H1 (cell line): ENCODE data around the gene CFD. TPM values are rescaled to one million over a fixed set of nuclear protein-coding genes. Genes with fewer than 3 reads are reported as not detected.

Experiments used
- CTCF ChIA-PET: fragments of 300-600 bp; sonication (Branson Sonifier 250); formaldehyde crosslinking; loops from one replicate; lab custom pipeline; 2021; ENCODE audit not compliant: partially characterized antibody; lab: Charles Lee
- POLR2A ChIA-PET: fragments of 300-600 bp; sonication (Branson Sonifier 250); formaldehyde crosslinking; loops from one replicate; lab custom pipeline; 2021; ENCODE audit warnings: inconsistent platforms; ENCODE audit not compliant: partially characterized antibody; lab: Charles Lee
- DNase-seq, 2 experiments: peaks; one replicate each; pipeline versions ENCODE4 v3.0.0 to v3.0.0-alpha.2; 2010 to 2022; ENCODE audit warnings: low spot score in 2 of 2, low read depth in 1 of 2, mixed read lengths in 1 of 2
- FAIRE-seq: peaks from 2 replicates; lab custom pipeline; 2011; peaks lifted over from hg19 to GRCh38; lab: Jason Lieb, UNC
- H2AFZ ChIP-seq: 2 replicates; pipeline ENCODE4 v1.8.1; 2012; ENCODE audit warnings: low read length, inconsistent platforms
- H2AK5ac ChIP-seq: 2 replicates; pipeline ENCODE4 v1.6.1; 2013; ENCODE audit warnings: low read depth, low read length
- H2BK120ac ChIP-seq: replicated peaks from 2 replicates; pipeline ENCODE3; 2013; ENCODE audit warnings: low read depth, low read length, inconsistent platforms
- H2BK12ac ChIP-seq: 2 replicates; pipeline ENCODE4 v1.6.1; 2013; ENCODE audit warnings: low read depth, low read length
- H2BK15ac ChIP-seq: 2 replicates; pipeline ENCODE4 v1.6.1; 2013; ENCODE audit warnings: low read length
- H2BK20ac ChIP-seq: 2 replicates; pipeline ENCODE4 v1.6.1; 2013; ENCODE audit warnings: low read length
- H2BK5ac ChIP-seq: 2 replicates; pipeline ENCODE4 v1.6.1; 2013; ENCODE audit warnings: low read depth, low read length
- H3K14ac ChIP-seq: 2 replicates; pipeline ENCODE4 v1.6.1; 2013; ENCODE audit warnings: inconsistent platforms; ENCODE audit not compliant: insufficient read length
- H3K18ac ChIP-seq: 2 replicates; pipeline ENCODE4 v1.6.1; 2013; ENCODE audit warnings: low read length; ENCODE audit errors: extremely low read depth
- H3K23ac ChIP-seq: 2 replicates; pipeline ENCODE4 v1.6.1; 2013; ENCODE audit warnings: inconsistent platforms; ENCODE audit not compliant: insufficient read length
- H3K23me2 ChIP-seq: 2 replicates; pipeline ENCODE4 v1.6.1; 2013; ENCODE audit warnings: low read depth, low read length
- H3K27ac ChIP-seq: 2 replicates; pipeline ENCODE4 v1.6.1; 2011; ENCODE audit warnings: low read depth, low read length, inconsistent platforms
- H3K27me3 ChIP-seq, 4 experiments: replicated peaks in 1 of 4; 1 replicate in 1 of 4; 2 replicates in 3 of 4; pipeline versions ENCODE4 v1.6.1 to v1.8.1; 2011 to 2013; ENCODE audit warnings: low read length in 3 of 4, mild to moderate bottlenecking in 3 of 4, inconsistent platforms in 2 of 4, mixed read lengths in 2 of 4, moderate library complexity in 1 of 4; ENCODE audit not compliant: control insufficient read depth in 3 of 4, insufficient read depth in 3 of 4; ENCODE audit errors: extremely low read depth in 1 of 4
- H3K36me3 ChIP-seq, 4 experiments: 2 replicates each; pipeline versions ENCODE4 v1.6.1 to v1.8.1; 2011 to 2013; ENCODE audit warnings: mild to moderate bottlenecking in 4 of 4, low read length in 3 of 4, moderate library complexity in 2 of 4, control low read depth in 1 of 4, inconsistent platforms in 1 of 4; ENCODE audit not compliant: insufficient read depth in 4 of 4, control insufficient read depth in 2 of 4
- H3K4ac ChIP-seq: replicated peaks from 2 replicates; pipeline ENCODE3; 2013; ENCODE audit warnings: low read length, low read depth, mixed read lengths, inconsistent platforms; ENCODE audit not compliant: insufficient read length
- H3K4me1 ChIP-seq, 4 experiments: replicated peaks in 1 of 4; 1 replicate in 1 of 4; 2 replicates in 3 of 4; pipeline versions ENCODE4 v1.6.1 to v1.8.1; 2011 to 2013; ENCODE audit warnings: low read length in 3 of 4, inconsistent platforms in 2 of 4, mixed read lengths in 1 of 4; ENCODE audit not compliant: insufficient read depth in 4 of 4, control insufficient read depth in 3 of 4
- H3K4me2 ChIP-seq, 2 experiments: 2 replicates each; pipeline versions ENCODE4 v1.6.1 to v1.8.1; 2011 to 2013; ENCODE audit warnings: low read depth in 2 of 2, low read length in 2 of 2, control low read depth in 1 of 2, inconsistent platforms in 1 of 2, mild to moderate bottlenecking in 1 of 2; ENCODE audit not compliant: insufficient read depth in 1 of 2
- H3K4me3 ChIP-seq, 4 experiments: fragments of 200-600, 300-600 bp in 1 of 4; sonication (generic), shearing (Covaris generic), sonication (Bioruptor Twin) in 1 of 4; 2 replicates each; pipeline versions ENCODE4 v1.5.1 to v1.8.1; 2011 to 2016; ENCODE audit warnings: low read length in 4 of 4, low read depth in 3 of 4, control low read depth in 2 of 4, inconsistent platforms in 2 of 4, mild to moderate bottlenecking in 2 of 4, mixed read lengths in 1 of 4, moderate library complexity in 1 of 4; ENCODE audit not compliant: insufficient read depth in 2 of 4; ENCODE audit errors: extremely low read depth in 1 of 4
- H3K56ac ChIP-seq: replicated peaks from 2 replicates; pipeline ENCODE3; 2013; ENCODE audit warnings: low read depth, mild to moderate bottlenecking, mixed read lengths, low read length, inconsistent platforms; ENCODE audit not compliant: insufficient read length
- H3K79me1 ChIP-seq: 2 replicates; pipeline ENCODE4 v1.6.1; 2013; ENCODE audit warnings: low read depth, low read length, control low read depth
- H3K79me2 ChIP-seq, 2 experiments: 2 replicates each; pipeline versions ENCODE4 v1.6.1 to v1.8.1; 2012 to 2013; ENCODE audit warnings: low read length in 2 of 2, mild to moderate bottlenecking in 2 of 2, inconsistent platforms in 1 of 2; ENCODE audit not compliant: insufficient read depth in 2 of 2, control insufficient read depth in 1 of 2
- H3K9ac ChIP-seq, 4 experiments: replicated peaks in 1 of 4; 1 replicate in 1 of 4; 2 replicates in 3 of 4; pipeline versions ENCODE4 v1.6.1 to v1.8.1; 2011 to 2013; ENCODE audit warnings: low read depth in 3 of 4, low read length in 3 of 4, control low read depth in 2 of 4, mild to moderate bottlenecking in 2 of 4, moderate library complexity in 2 of 4, inconsistent platforms in 1 of 4; ENCODE audit errors: extremely low read depth in 1 of 4
- H3K9me3 ChIP-seq, 2 experiments: 2 replicates each; pipeline versions ENCODE4 v1.6.1 to v1.8.1; 2012 to 2013; ENCODE audit warnings: mild to moderate bottlenecking in 2 of 2, moderate library complexity in 2 of 2, control low read depth in 1 of 2, inconsistent platforms in 1 of 2, low read depth in 1 of 2, low read length in 1 of 2, mixed read lengths in 1 of 2; ENCODE audit not compliant: insufficient read depth in 2 of 2
- H4K20me1 ChIP-seq, 2 experiments: replicated peaks in 1 of 2; 2 replicates each; pipeline versions ENCODE3 to v1.8.1; 2011 to 2013; ENCODE audit warnings: inconsistent platforms in 2 of 2, low read length in 2 of 2, mild to moderate bottlenecking in 1 of 2; ENCODE audit not compliant: insufficient read depth in 2 of 2, control insufficient read depth in 1 of 2
- H4K5ac ChIP-seq: 2 replicates; pipeline ENCODE4 v1.6.1; 2013; ENCODE audit warnings: low read length, low read depth, mixed read lengths, inconsistent platforms; ENCODE audit not compliant: insufficient read length
- H4K8ac ChIP-seq: 2 replicates; pipeline ENCODE4 v1.8.0; 2013; ENCODE audit warnings: mild to moderate bottlenecking, moderate library complexity, low read length, inconsistent platforms; ENCODE audit not compliant: insufficient read depth; ENCODE audit errors: extremely low read depth
- H4K91ac ChIP-seq: replicated peaks from 2 replicates; pipeline ENCODE3; 2013; ENCODE audit warnings: low read length, mixed read lengths, inconsistent platforms; ENCODE audit not compliant: insufficient read length
- BRCA1 ChIP-seq: IDR thresholded peaks from 2 replicates; pipeline ENCODE4 v1.6.1; 2012; ENCODE audit warnings: low read depth, low read length, improper control_type of control experiment
- CHD2 ChIP-seq: IDR thresholded peaks from 2 replicates; pipeline ENCODE4 v1.6.1; 2012; ENCODE audit warnings: low read length, improper control_type of control experiment
- EP300 ChIP-seq, 2 experiments: IDR thresholded peaks; 1 replicate in 1 of 2; 2 replicates in 1 of 2; pipeline ENCODE4 v1.6.1; 2011 to 2012; ENCODE audit warnings: low read depth in 2 of 2, low read length in 2 of 2, mild to moderate bottlenecking in 2 of 2, borderline replicate concordance in 1 of 2, inconsistent platforms in 1 of 2, moderate library complexity in 1 of 2
- POLR2AphosphoS5 ChIP-seq: IDR thresholded peaks from 2 replicates; pipeline ENCODE4 v1.6.1; 2011; ENCODE audit warnings: low read depth, low read length
- TBP ChIP-seq: IDR thresholded peaks from 2 replicates; pipeline ENCODE4 v1.6.1; 2011; ENCODE audit warnings: low read depth, low read length, improper control_type of control experiment
- WGBS, 2 experiments: shearing (Covaris generic) in 1 of 2; methylation state at CpG; one replicate each; pipeline versions ENCODE4 v1.1.6 to v1.1.7; 2013 to 2015; ENCODE audit warnings: low lambda C conversion rate in 2 of 2, mixed read lengths in 2 of 2, inconsistent platforms in 1 of 2, low coverage in 1 of 2, missing lambda C conversion rate in 1 of 2; ENCODE audit not compliant: insufficient replicate concordance in 2 of 2, insufficient coverage in 1 of 2, insufficient read length in 1 of 2; ENCODE audit errors: extremely low coverage in 1 of 2, missing lambda C conversion rate in 1 of 2; 5-methylcytosine and 5-hydroxymethylcytosine counted together
- polyA plus RNA-seq, 7 experiments: library from polyadenylated mRNA; depleted of rRNA in 3 of 7; stranded (reverse) in 5 of 7; unstranded in 2 of 7; fragments of >200 nt in 5 of 7; fragments of 200-250 nt in 2 of 7; gene quantifications; 1 replicate in 5 of 7; 2 replicates in 1 of 7; 4 replicates in 1 of 7; pipeline versions ENCODE4 v1.2.1 to v1.2.3, GENCODE V29; 2011 to 2013; ENCODE audit warnings: missing spikeins in 2 of 7, mixed read lengths in 2 of 7
- total RNA-seq: library from RNA; stranded (reverse); fragmentation: NEBNext Ultra II Directional; extraction: Animal tissue kit (Norgen Biotek cat#: 25700); gene quantifications from 2 replicates; pipeline ENCODE4 v1.2.1, GENCODE V29; 2021

The CFD gene
- total and polyA plus RNA-seq, 2 of the 8 experiments (the other 6 are each of a cell fraction or from before 2014, with no cell fraction given): 1.7 to 2.8 TPM

DNA sequence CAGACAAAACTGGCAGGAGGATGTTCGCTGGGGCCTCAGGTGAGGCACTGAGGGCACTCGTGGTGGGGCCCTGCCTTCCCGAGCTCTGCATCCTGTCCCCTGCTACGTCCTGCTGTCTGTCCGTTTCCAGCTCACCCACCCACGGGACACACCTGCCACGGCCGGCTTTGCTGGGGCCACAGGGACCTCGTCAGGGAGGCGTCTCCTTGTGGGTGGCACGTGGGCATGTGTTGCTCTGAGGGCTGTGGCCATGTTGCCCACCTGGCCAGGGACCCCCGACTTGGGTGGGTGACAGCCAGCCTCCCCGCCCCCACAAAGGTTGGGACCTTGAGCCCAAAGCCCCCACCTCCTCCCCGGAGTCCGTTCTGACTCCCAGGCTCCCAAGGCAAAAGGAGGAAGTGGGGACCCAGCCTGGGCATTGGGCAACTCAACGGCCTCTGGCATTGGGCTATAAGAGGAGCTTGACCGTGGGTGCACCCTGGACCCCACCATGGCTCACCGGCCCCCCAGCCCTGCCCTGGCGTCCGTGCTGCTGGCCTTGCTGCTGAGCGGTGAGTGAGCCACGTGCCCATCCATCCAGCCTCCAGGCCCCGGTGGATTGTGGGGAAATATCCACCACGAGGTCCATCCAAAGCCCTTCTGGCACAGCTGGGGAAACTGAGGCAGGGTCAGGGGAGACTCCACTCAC is 18.8 kb upstream of the CFD start, which contains the start of gene PRTN3:
Gene PRTN3, plus strand, starts transcription at position 481 of the 688 bp plus-strand sequence. Its CDS starts 10 bp downstream, at position 491.
- no peak within 1 kb of the TSS for H4K91ac ChIP-seq
- no peak within 1 kb of the TSS for H3K14ac ChIP-seq
- no peaks in the 10 kb centered on the region for H3K9me3 ChIP-seq
- ChIA-PET POLR2A (interaction anchor here (0.8 to 5.4 kb wide), 4 partner anchors 15 to 199 kb away, joined by 3 to 30 read pairs (median 4); partner anchors contain the start of gene ABCA7), CTCF (interaction anchor here (0.6 to 1.9 kb wide), 2 partner anchors 16 to 203 kb away, joined by 4 to 6 read pairs; no protein-coding TSS in a partner anchor)
- no peak for DNase-seq
- H3K4me2 ChIP-seq: no peak within 1 kb of the TSS
- H3K4ac ChIP-seq: no peak within 1 kb of the TSS
- no peak within 1 kb of the TSS for H2AK5ac ChIP-seq
- no peak within 1 kb of the TSS for H2AFZ ChIP-seq
- H2BK120ac ChIP-seq: no peak within 1 kb of the TSS
- no peak within 1 kb of the TSS for H3K4me3 ChIP-seq
- 88% methylated on average over 13 of the region's 24 CpGs; no CpG with 5 or more reads in 1 of the 2 experiments for WGBS, 2 experiments
- FAIRE-seq: no peak
- no peaks in the 10 kb centered on the region for H3K79me2 ChIP-seq
- no peak within 1 kb of the TSS for H4K8ac ChIP-seq
- H3K27me3 ChIP-seq: peaks cover 7 to 19% (median 16%) of the 10 kb centered on the region in 4 experiments
- H3K27ac ChIP-seq: no peak within 1 kb of the TSS
- no peak within 1 kb of the TSS for H3K56ac ChIP-seq
- peaks cover 0 to 6% (median 4%) of the 10 kb centered on the region in 4 experiments; a peak in 4 of 7 replicates for H3K4me1 ChIP-seq
- no peak within 1 kb of the TSS for H3K9ac ChIP-seq
- no peak within 1 kb of the TSS for H3K18ac ChIP-seq
- no peaks in the 10 kb centered on the region for H4K20me1 ChIP-seq
- H3K23me2 ChIP-seq: peaks cover 6% of the 10 kb centered on the region; the same call in 1 of the 2 replicates
- H2BK5ac ChIP-seq: no peak within 1 kb of the TSS
- H2BK15ac ChIP-seq: no peak within 1 kb of the TSS
- no peak within 1 kb of the TSS for H3K23ac ChIP-seq
- no peak within 1 kb of the TSS for H2BK20ac ChIP-seq
- H4K5ac ChIP-seq: no peak within 1 kb of the TSS
- H3K36me3 ChIP-seq: no peaks in the 10 kb centered on the region
- H2BK12ac ChIP-seq: no peak within 1 kb of the TSS
- H3K79me1 ChIP-seq: no peaks in the 10 kb centered on the region
- TF ChIP-seq EP300 (IDR thresholded peaks at IDR 0.05; ENCODE audit: borderline replicate concordance in 1 of 2, low read depth in 2 of 2, low read length in 2 of 2) (no peak), CHD2 (no peak), BRCA1 (no peak), TBP (no peak), POLR2AphosphoS5 (no peak)
